Activated naive CD4-positive, alpha-beta T cell treated with anti-CD3 and anti-CD28 coated beads, Interleukin-2, amount 10 ng/mL, durations not matched to agents 7 days and 5 days (primary cell): ENCODE data around the gene DCLK2.

Experiments used
- CTCF ChIA-PET: fragments of 350-600 bp; sonication (Branson Sonifier 250); formaldehyde crosslinking; loops from one replicate; lab custom pipeline; 2021; ENCODE audit warnings: antibody characterized with exemption; lab: Charles Lee
- DNase-seq: peaks from one replicate; pipeline ENCODE4 v3.0.0-alpha.2; 2020
- H3K27ac Mint-ChIP-seq: one replicate; pipeline ENCODE4 v1.8.0; 2021; ENCODE audit warnings: mild to moderate bottlenecking, moderate library complexity, mixed read lengths
- H3K27me3 Mint-ChIP-seq: one replicate; pipeline ENCODE4 v1.8.0; 2021; ENCODE audit warnings: mild to moderate bottlenecking, mixed read lengths
- H3K36me3 Mint-ChIP-seq: one replicate; pipeline ENCODE4 v1.8.0; 2021; ENCODE audit warnings: mixed read lengths
- H3K4me1 Mint-ChIP-seq: one replicate; pipeline ENCODE4 v1.8.0; 2021; ENCODE audit warnings: mixed read lengths
- H3K4me3 Mint-ChIP-seq: one replicate; pipeline ENCODE4 v1.8.0; 2021; ENCODE audit warnings: mild to moderate bottlenecking, moderate library complexity, mixed read lengths
- H3K9me3 Mint-ChIP-seq: one replicate; pipeline ENCODE4 v1.8.0; 2021; ENCODE audit warnings: mixed read lengths

DCLK2 gene

GRCh38 chr4:150207871-150208270 lies 129.6 kb downstream of the DCLK2 start:
- peaks cover 7% of the 10 kb centered on the region for H3K27me3 Mint-ChIP-seq
- no peaks in the 10 kb centered on the region for H3K4me1 Mint-ChIP-seq
- CTCF ChIA-PET: no interaction called here
- no peak for DNase-seq
- H3K4me3 Mint-ChIP-seq: no peak overlapping the region
- no peaks in the 10 kb centered on the region for H3K36me3 Mint-ChIP-seq
- H3K9me3 Mint-ChIP-seq: no peaks in the 10 kb centered on the region
- no peak overlapping the region for H3K27ac Mint-ChIP-seq

GRCh38 chr4:150209140-150209829 lies 131.0 kb downstream of the DCLK2 start:
- Mint-ChIP-seq H3K36me3 (no peaks in the 10 kb centered on the region), H3K4me1 (no peaks in the 10 kb centered on the region), H3K27me3 (peaks cover 4% of the 10 kb centered on the region), H3K9me3 (no peaks in the 10 kb centered on the region), H3K27ac (no peak overlapping the region), H3K4me3 (no peak overlapping the region)
- CTCF ChIA-PET: interaction anchor here (0.6 to 1.4 kb wide), 5 partner anchors 9 to 872 kb away, joined by 3 to 5 read pairs (median 3); no protein-coding TSS in a partner anchor
- DNase-seq: peak; percentile 30

GRCh38 chr4:150211016-150211415 lies 132.8 kb downstream of the DCLK2 start:
- no peak overlapping the region for H3K27ac Mint-ChIP-seq
- peaks cover 4% of the 10 kb centered on the region for H3K27me3 Mint-ChIP-seq
- CTCF ChIA-PET: no interaction called here
- no peak for DNase-seq
- no peak overlapping the region for H3K4me3 Mint-ChIP-seq
- no peaks in the 10 kb centered on the region for H3K4me1 Mint-ChIP-seq
- no peaks in the 10 kb centered on the region for H3K9me3 Mint-ChIP-seq
- H3K36me3 Mint-ChIP-seq: no peaks in the 10 kb centered on the region

GRCh38 chr4:150211799-150212445 lies 133.7 kb downstream of the DCLK2 start:
- H3K36me3 Mint-ChIP-seq: no peaks in the 10 kb centered on the region
- peaks cover 4% of the 10 kb centered on the region for H3K27me3 Mint-ChIP-seq
- no peak overlapping the region for H3K27ac Mint-ChIP-seq
- DNase-seq: no peak
- CTCF ChIA-PET: no interaction called here
- no peaks in the 10 kb centered on the region for H3K4me1 Mint-ChIP-seq
- no peak overlapping the region for H3K4me3 Mint-ChIP-seq
- H3K9me3 Mint-ChIP-seq: no peaks in the 10 kb centered on the region

- H3K27me3 Mint-ChIP-seq: peaks cover 4% of the 10 kb centered on the region
- H3K27ac Mint-ChIP-seq: no peak overlapping the region
- no peaks in the 10 kb centered on the region for H3K9me3 Mint-ChIP-seq
- H3K4me1 Mint-ChIP-seq: no peaks in the 10 kb centered on the region
- DNase-seq: no peak
- CTCF ChIA-PET: no interaction called here
- H3K36me3 Mint-ChIP-seq: no peaks in the 10 kb centered on the region
- no peak overlapping the region for H3K4me3 Mint-ChIP-seq
Measured at GRCh38 chr4:150212485-150212884, 134.2 kb downstream of the DCLK2 start.

GRCh38 chr4:150212927-150213326 lies 134.7 kb downstream of the DCLK2 start:
- H3K27ac Mint-ChIP-seq: no peak overlapping the region
- CTCF ChIA-PET: no interaction called here
- H3K9me3 Mint-ChIP-seq: no peaks in the 10 kb centered on the region
- DNase-seq: no peak
- H3K27me3 Mint-ChIP-seq: peaks cover 2% of the 10 kb centered on the region
- H3K4me1 Mint-ChIP-seq: no peaks in the 10 kb centered on the region
- no peaks in the 10 kb centered on the region for H3K36me3 Mint-ChIP-seq
- no peak overlapping the region for H3K4me3 Mint-ChIP-seq

GRCh38 chr4:150215601-150216000 lies 137.4 kb downstream of the DCLK2 start:
- Mint-ChIP-seq H3K36me3 (no peaks in the 10 kb centered on the region), H3K27ac (no peak overlapping the region), H3K9me3 (no peaks in the 10 kb centered on the region), H3K4me1 (no peaks in the 10 kb centered on the region), H3K27me3 (no peaks in the 10 kb centered on the region), H3K4me3 (no peak overlapping the region)
- CTCF ChIA-PET: no interaction called here
- DNase-seq: no peak

GRCh38 chr4:150216726-150217125 lies 138.5 kb downstream of the DCLK2 start:
- H3K36me3 Mint-ChIP-seq: no peaks in the 10 kb centered on the region
- H3K9me3 Mint-ChIP-seq: no peaks in the 10 kb centered on the region
- no peaks in the 10 kb centered on the region for H3K27me3 Mint-ChIP-seq
- no peaks in the 10 kb centered on the region for H3K4me1 Mint-ChIP-seq
- H3K27ac Mint-ChIP-seq: no peak overlapping the region
- DNase-seq: no peak
- CTCF ChIA-PET: interaction anchor here (1.4 kb wide), 1 partner anchor 67 kb away, joined by 3 read pairs; no protein-coding TSS in a partner anchor
- no peak overlapping the region for H3K4me3 Mint-ChIP-seq

GRCh38 chr4:150217192-150217591 lies 138.9 kb downstream of the DCLK2 start:
- CTCF ChIA-PET: interaction anchor here (1.4 kb wide), 1 partner anchor 66 kb away, joined by 3 read pairs; no protein-coding TSS in a partner anchor
- Mint-ChIP-seq H3K4me3 (no peak overlapping the region), H3K4me1 (no peaks in the 10 kb centered on the region), H3K27ac (no peak overlapping the region), H3K36me3 (no peaks in the 10 kb centered on the region), H3K27me3 (no peaks in the 10 kb centered on the region), H3K9me3 (no peaks in the 10 kb centered on the region)
- DNase-seq: no peak

GRCh38 chr4:150217808-150218207 lies 139.6 kb downstream of the DCLK2 start:
- Mint-ChIP-seq H3K27me3 (no peaks in the 10 kb centered on the region), H3K9me3 (no peaks in the 10 kb centered on the region), H3K36me3 (no peaks in the 10 kb centered on the region), H3K4me1 (no peaks in the 10 kb centered on the region), H3K27ac (no peak overlapping the region), H3K4me3 (no peak overlapping the region)
- CTCF ChIA-PET: interaction anchor here (1.4 kb wide), 1 partner anchor 66 kb away, joined by 3 read pairs; no protein-coding TSS in a partner anchor
- no peak for DNase-seq

- Mint-ChIP-seq H3K4me3 (no peak overlapping the region), H3K9me3 (no peaks in the 10 kb centered on the region), H3K27me3 (no peaks in the 10 kb centered on the region), H3K27ac (no peak overlapping the region), H3K4me1 (no peaks in the 10 kb centered on the region), H3K36me3 (no peaks in the 10 kb centered on the region)
- CTCF ChIA-PET: no interaction called here
- DNase-seq: no peak
Measured at GRCh38 chr4:150218447-150218846, 140.2 kb downstream of the DCLK2 start.

- Mint-ChIP-seq H3K27me3 (no peaks in the 10 kb centered on the region), H3K4me3 (no peak overlapping the region), H3K4me1 (no peaks in the 10 kb centered on the region), H3K9me3 (no peaks in the 10 kb centered on the region), H3K27ac (no peak overlapping the region), H3K36me3 (no peaks in the 10 kb centered on the region)
- CTCF ChIA-PET: no interaction called here
- no peak for DNase-seq
Measured at GRCh38 chr4:150219841-150220240, 141.6 kb downstream of the DCLK2 start.

GRCh38 chr4:150224896-150225591 lies 146.8 kb downstream of the DCLK2 start:
- Mint-ChIP-seq H3K27ac (no peak overlapping the region), H3K4me1 (no peaks in the 10 kb centered on the region), H3K4me3 (no peak overlapping the region), H3K9me3 (no peaks in the 10 kb centered on the region), H3K27me3 (peaks cover 8% of the 10 kb centered on the region), H3K36me3 (no peaks in the 10 kb centered on the region)
- CTCF ChIA-PET: interaction anchor here (1.1 kb wide), 1 partner anchor 18 kb away, joined by 5 read pairs; no protein-coding TSS in a partner anchor
- no peak for DNase-seq

GRCh38 chr4:150229520-150229919 lies 151.3 kb downstream of the DCLK2 start:
- Mint-ChIP-seq H3K4me1 (no peaks in the 10 kb centered on the region), H3K9me3 (no peaks in the 10 kb centered on the region), H3K27me3 (peaks cover 14% of the 10 kb centered on the region), H3K27ac (no peak overlapping the region), H3K36me3 (no peaks in the 10 kb centered on the region), H3K4me3 (no peak overlapping the region)
- no peak for DNase-seq
- CTCF ChIA-PET: no interaction called here
